ENCODE measurements around the gene NCF2.

Gene NCF2

DNA sequence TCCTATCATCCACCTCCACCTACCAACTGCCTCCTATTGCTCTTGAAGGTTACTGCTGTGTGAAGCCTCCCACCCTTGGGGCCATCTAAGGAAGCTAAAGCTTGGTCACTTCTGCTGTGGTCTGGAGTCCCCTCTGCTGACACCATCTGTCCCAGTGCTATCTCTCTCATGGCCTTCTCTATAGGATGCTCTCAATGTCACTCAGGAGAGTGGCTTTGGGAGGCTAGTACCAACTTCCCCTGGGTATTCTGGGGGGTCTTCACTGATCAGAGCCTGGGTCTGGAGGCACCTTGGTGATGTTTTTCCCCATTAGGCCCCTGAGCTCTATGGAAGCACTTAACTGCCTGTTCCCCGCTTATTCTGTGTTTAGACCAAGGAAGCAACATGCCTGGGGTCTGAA is 12.3 kb upstream of the NCF2 start:
- TF ChIP-seq, protein P1, sequence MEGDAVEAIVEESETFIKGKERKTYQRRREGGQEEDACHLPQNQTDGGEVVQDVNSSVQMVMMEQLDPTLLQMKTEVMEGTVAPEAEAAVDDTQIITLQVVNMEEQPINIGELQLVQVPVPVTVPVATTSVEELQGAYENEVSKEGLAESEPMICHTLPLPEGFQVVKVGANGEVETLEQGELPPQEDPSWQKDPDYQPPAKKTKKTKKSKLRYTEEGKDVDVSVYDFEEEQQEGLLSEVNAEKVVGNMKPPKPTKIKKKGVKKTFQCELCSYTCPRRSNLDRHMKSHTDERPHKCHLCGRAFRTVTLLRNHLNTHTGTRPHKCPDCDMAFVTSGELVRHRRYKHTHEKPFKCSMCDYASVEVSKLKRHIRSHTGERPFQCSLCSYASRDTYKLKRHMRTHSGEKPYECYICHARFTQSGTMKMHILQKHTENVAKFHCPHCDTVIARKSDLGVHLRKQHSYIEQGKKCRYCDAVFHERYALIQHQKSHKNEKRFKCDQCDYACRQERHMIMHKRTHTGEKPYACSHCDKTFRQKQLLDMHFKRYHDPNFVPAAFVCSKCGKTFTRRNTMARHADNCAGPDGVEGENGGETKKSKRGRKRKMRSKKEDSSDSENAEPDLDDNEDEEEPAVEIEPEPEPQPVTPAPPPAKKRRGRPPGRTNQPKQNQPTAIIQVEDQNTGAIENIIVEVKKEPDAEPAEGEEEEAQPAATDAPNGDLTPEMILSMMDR (IDR thresholded peaks at IDR 0.05; ENCODE audit: insufficient read depth, low read length) = no peak
- TF ChIP-seq GABPA (IDR thresholded peaks at IDR 0.05; ENCODE audit: low read depth) (no peak), SPI1 (IDR thresholded peaks at IDR 0.05; ENCODE audit: borderline replicate concordance, low read depth) (no peak), POLR2AphosphoS5 (IDR thresholded peaks at IDR 0.05; ENCODE audit: low read depth) (no peak)
- TF ChIP-seq, protein P2, sequence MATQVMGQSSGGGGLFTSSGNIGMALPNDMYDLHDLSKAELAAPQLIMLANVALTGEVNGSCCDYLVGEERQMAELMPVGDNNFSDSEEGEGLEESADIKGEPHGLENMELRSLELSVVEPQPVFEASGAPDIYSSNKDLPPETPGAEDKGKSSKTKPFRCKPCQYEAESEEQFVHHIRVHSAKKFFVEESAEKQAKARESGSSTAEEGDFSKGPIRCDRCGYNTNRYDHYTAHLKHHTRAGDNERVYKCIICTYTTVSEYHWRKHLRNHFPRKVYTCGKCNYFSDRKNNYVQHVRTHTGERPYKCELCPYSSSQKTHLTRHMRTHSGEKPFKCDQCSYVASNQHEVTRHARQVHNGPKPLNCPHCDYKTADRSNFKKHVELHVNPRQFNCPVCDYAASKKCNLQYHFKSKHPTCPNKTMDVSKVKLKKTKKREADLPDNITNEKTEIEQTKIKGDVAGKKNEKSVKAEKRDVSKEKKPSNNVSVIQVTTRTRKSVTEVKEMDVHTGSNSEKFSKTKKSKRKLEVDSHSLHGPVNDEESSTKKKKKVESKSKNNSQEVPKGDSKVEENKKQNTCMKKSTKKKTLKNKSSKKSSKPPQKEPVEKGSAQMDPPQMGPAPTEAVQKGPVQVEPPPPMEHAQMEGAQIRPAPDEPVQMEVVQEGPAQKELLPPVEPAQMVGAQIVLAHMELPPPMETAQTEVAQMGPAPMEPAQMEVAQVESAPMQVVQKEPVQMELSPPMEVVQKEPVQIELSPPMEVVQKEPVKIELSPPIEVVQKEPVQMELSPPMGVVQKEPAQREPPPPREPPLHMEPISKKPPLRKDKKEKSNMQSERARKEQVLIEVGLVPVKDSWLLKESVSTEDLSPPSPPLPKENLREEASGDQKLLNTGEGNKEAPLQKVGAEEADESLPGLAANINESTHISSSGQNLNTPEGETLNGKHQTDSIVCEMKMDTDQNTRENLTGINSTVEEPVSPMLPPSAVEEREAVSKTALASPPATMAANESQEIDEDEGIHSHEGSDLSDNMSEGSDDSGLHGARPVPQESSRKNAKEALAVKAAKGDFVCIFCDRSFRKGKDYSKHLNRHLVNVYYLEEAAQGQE (IDR thresholded peaks at IDR 0.05; ENCODE audit: insufficient replicate concordance, low read depth) = no peak
- H3K27ac ChIP-seq (replicated peaks) = no peak overlapping the region
- no peak overlapping the region for H3K4me3 ChIP-seq (replicated peaks; ENCODE audit: insufficient read depth, low read length)
- H3K27me3 ChIP-seq (ENCODE audit: insufficient read depth, poor library complexity, severe bottlenecking) = no peaks in the 10 kb centered on the region
- DNase-seq (ENCODE audit: low read depth in 1 of 2, low spot score in 1 of 2) = no peak

DNA sequence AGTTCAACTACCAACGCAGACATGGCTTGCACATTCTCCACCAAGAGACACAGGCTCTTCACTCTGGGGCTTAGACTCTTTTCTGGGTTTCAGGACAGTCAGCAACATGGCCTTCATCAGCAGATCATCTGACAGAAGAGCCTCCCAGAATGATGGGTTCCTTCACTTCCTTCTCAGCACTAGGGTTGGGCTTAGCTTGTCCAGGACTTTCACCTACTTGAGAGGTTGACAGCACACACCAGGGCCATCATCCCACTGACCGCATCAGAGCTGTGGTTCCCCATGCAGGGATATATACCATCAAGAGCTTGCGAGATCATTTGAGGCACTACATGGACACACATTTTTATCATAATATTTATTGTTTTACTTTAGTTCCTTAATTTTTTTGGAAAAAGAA is 10.4 kb upstream of the NCF2 start:
- peak overlapping the region; percentile 70 for H3K27ac ChIP-seq (replicated peaks)
- TF ChIP-seq GABPA (IDR thresholded peaks at IDR 0.05; ENCODE audit: low read depth) = no peak
- TF ChIP-seq, protein P1 (IDR thresholded peaks at IDR 0.05; ENCODE audit: insufficient read depth, low read length) = no peak
- TF ChIP-seq SPI1 (IDR thresholded peaks at IDR 0.05; ENCODE audit: borderline replicate concordance, low read depth) = no peak
- TF ChIP-seq, protein P2 (IDR thresholded peaks at IDR 0.05; ENCODE audit: insufficient replicate concordance, low read depth) = no peak
- no peak overlapping the region for H3K4me3 ChIP-seq (replicated peaks; ENCODE audit: insufficient read depth, low read length)
- no peaks in the 10 kb centered on the region for H3K27me3 ChIP-seq (ENCODE audit: insufficient read depth, poor library complexity, severe bottlenecking)
- DNase-seq (ENCODE audit: low read depth in 1 of 2, low spot score in 1 of 2) = no peak

DNA sequence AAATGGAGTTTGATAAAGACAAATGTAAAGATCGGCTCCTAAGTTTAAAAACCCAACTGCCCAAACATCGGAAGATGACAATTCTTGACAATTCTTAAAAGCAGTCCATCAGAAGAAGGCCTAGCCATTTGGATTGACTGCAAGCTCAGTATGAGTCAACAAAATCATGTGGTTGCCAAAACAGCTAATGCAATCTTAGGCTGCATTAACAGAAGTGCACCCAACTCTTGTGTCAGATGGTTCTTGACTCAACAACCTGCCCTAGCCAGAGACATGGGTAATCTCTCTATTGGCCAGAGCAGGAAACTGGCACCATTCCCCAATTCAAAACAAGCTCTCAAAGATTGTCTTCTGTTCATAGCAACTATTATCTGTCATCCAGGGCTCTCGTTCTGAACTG is 9.9 kb upstream of the NCF2 start:
- DNase-seq (ENCODE audit: low read depth in 1 of 2, low spot score in 1 of 2) = peak; percentile 81 to 89

More for the DNA sequence above, 9.9 kb upstream of the NCF2 start:
- Histone ChIP-seq H3K27me3 (ENCODE audit: insufficient read depth, poor library complexity, severe bottlenecking) (no peaks in the 10 kb centered on the region), H3K27ac (replicated peaks) (peak overlapping the region; percentile 70), H3K4me3 (replicated peaks; ENCODE audit: insufficient read depth, low read length) (no peak overlapping the region)
- TF ChIP-seq, protein P1 (IDR thresholded peaks at IDR 0.05; ENCODE audit: insufficient read depth, low read length) = no peak
- TF ChIP-seq SPI1 (IDR thresholded peaks at IDR 0.05; ENCODE audit: borderline replicate concordance, low read depth) = 0 out of 2 replicates have a peak, but pooled peaks have one; percentile 14
- no peak for TF ChIP-seq GABPA (IDR thresholded peaks at IDR 0.05; ENCODE audit: low read depth)
- TF ChIP-seq, protein P2 (IDR thresholded peaks at IDR 0.05; ENCODE audit: insufficient replicate concordance, low read depth) = no peak
- TF ChIP-seq POLR2AphosphoS5 (IDR thresholded peaks at IDR 0.05; ENCODE audit: low read depth) = no peak
